ENCODE results near the gene ZBTB7B. TPM values are rescaled to one million over a fixed set of nuclear protein-coding genes. Genes with fewer than 3 reads are reported as not detected.

The ZBTB7B gene
- polyA plus RNA-seq, 2 of the 4 experiments (the other 2 are of a cell fraction), result 20.5 to 30.7 TPM

DNA sequence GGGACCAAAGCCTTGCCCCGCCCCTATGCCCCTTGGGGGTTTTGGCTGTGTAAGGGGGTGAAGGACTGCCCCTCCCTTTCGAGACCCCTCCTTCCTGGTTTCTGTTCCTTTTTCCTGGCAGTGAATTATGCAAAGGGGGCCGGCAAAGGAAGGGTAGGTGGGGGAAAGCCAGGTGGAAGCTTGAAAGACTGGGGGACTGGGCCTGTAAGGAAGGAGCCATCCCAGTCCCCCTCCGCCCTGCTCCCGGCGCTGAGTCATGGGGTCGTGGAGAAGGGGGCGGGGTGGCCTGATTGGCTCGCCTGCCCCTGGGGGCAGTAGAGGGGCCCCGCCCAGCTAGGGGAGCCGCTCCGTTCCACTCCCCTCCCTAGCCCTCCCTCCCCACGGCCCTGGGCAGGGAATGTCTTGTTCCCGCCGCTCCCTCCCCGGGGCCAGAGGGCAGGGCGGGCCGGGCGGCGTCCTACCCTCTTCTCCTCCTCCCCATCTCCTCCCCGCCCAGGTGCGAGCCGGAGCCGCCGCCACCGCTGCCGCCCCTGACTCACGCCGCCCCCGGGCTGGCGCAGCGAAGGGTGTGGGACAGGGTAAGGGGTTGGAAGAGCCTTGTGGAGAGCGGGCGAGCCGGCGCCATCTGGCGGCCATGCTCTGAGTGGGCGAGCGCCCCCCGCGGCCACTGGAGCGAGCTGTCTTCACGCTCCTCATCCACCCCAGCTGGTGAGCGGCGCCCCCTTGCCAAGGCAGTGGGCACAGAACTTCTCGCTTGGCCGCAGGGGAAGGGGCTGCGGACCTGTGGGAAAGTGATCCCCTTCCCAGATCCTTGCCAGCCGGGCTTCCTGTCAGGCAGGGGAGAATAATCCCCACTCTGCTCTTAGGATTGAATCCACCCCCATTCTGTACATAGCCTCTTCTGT is 14.7 kb downstream of the ZBTB7B start (continued):
- TF ChIP-seq, protein P1, sequence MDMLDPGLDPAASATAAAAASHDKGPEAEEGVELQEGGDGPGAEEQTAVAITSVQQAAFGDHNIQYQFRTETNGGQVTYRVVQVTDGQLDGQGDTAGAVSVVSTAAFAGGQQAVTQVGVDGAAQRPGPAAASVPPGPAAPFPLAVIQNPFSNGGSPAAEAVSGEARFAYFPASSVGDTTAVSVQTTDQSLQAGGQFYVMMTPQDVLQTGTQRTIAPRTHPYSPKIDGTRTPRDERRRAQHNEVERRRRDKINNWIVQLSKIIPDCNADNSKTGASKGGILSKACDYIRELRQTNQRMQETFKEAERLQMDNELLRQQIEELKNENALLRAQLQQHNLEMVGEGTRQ (IDR thresholded peaks at IDR 0.05), result no peak
- TF ChIP-seq, protein P2, sequence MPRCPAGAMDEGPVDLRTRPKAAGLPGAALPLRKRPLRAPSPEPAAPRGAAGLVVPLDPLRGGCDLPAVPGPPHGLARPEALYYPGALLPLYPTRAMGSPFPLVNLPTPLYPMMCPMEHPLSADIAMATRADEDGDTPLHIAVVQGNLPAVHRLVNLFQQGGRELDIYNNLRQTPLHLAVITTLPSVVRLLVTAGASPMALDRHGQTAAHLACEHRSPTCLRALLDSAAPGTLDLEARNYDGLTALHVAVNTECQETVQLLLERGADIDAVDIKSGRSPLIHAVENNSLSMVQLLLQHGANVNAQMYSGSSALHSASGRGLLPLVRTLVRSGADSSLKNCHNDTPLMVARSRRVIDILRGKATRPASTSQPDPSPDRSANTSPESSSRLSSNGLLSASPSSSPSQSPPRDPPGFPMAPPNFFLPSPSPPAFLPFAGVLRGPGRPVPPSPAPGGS (IDR thresholded peaks at IDR 0.05), result no peak
- TF ChIP-seq CHD4 (IDR thresholded peaks at IDR 0.05; ENCODE audit: borderline replicate concordance), result no peak
- TF ChIP-seq HEYL (CRISPR knock-in tag; IDR thresholded peaks at IDR 0.05), result no peak
- peak; percentile 99 for TF ChIP-seq SMC3 (IDR thresholded peaks at IDR 0.05)
- TF ChIP-seq, protein P3, sequence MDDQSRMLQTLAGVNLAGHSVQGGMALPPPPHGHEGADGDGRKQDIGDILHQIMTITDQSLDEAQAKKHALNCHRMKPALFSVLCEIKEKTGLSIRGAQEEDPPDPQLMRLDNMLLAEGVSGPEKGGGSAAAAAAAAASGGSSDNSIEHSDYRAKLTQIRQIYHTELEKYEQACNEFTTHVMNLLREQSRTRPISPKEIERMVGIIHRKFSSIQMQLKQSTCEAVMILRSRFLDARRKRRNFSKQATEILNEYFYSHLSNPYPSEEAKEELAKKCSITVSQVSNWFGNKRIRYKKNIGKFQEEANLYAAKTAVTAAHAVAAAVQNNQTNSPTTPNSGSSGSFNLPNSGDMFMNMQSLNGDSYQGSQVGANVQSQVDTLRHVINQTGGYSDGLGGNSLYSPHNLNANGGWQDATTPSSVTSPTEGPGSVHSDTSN (IDR thresholded peaks at IDR 0.05), result no peak; the same call in none of the 2 replicates
- TF ChIP-seq HOXB13 (CRISPR knock-in tag; IDR thresholded peaks at IDR 0.05; ENCODE audit: low read depth), result no peak
- no peak for TF ChIP-seq CBX2 (IDR thresholded peaks at IDR 0.05; ENCODE audit: borderline replicate concordance, low read depth)
- peak; percentile 16; the same call in 1 of the 2 replicates for TF ChIP-seq HOXB5 (CRISPR knock-in tag; IDR thresholded peaks at IDR 0.05)
- peak; percentile 11; the same call in 1 of the 2 replicates for TF ChIP-seq FOSL2 (IDR thresholded peaks at IDR 0.05)
- TF ChIP-seq FOSL2 (CRISPR knock-in tag; IDR thresholded peaks at IDR 0.05), result peak; percentile 89
- no peak for TF ChIP-seq BHLHE40 (IDR thresholded peaks at IDR 0.05; ENCODE audit: low read depth, low read length)
- peak; percentile 57 for TF ChIP-seq MAFK (IDR thresholded peaks at IDR 0.05; ENCODE audit: partially characterized antibody)
- TF ChIP-seq, protein P4, sequence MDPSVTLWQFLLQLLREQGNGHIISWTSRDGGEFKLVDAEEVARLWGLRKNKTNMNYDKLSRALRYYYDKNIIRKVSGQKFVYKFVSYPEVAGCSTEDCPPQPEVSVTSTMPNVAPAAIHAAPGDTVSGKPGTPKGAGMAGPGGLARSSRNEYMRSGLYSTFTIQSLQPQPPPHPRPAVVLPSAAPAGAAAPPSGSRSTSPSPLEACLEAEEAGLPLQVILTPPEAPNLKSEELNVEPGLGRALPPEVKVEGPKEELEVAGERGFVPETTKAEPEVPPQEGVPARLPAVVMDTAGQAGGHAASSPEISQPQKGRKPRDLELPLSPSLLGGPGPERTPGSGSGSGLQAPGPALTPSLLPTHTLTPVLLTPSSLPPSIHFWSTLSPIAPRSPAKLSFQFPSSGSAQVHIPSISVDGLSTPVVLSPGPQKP (IDR thresholded peaks at IDR 0.05; ENCODE audit: low read depth, low read length), result no peak
- peak; percentile 85 to 97 for TF ChIP-seq RAD21 (conservative IDR thresholded peaks at IDR 0.05 in 1 of 2, IDR thresholded peaks at IDR 0.05 in 1 of 2)
- TF ChIP-seq RCOR1 (IDR thresholded peaks at IDR 0.05; ENCODE audit: low read depth, low read length), result no peak
- TF ChIP-seq, protein P5, sequence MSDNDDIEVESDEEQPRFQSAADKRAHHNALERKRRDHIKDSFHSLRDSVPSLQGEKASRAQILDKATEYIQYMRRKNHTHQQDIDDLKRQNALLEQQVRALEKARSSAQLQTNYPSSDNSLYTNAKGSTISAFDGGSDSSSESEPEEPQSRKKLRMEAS (IDR thresholded peaks at IDR 0.05), result peak; percentile 94
- TF ChIP-seq, protein P6, sequence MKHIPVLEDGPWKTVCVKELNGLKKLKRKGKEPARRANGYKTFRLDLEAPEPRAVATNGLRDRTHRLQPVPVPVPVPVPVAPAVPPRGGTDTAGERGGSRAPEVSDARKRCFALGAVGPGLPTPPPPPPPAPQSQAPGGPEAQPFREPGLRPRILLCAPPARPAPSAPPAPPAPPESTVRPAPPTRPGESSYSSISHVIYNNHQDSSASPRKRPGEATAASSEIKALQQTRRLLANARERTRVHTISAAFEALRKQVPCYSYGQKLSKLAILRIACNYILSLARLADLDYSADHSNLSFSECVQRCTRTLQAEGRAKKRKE (CRISPR knock-in tag; IDR thresholded peaks at IDR 0.05; ENCODE audit: low read depth), result no peak
- no peak for TF ChIP-seq RARB (CRISPR knock-in tag; IDR thresholded peaks at IDR 0.05)
- TF ChIP-seq SREBF2 (IDR thresholded peaks at IDR 0.05), result no peak
- no peak for TF ChIP-seq ESRRA (IDR thresholded peaks at IDR 0.05; ENCODE audit: borderline replicate concordance, low read length)
- TF ChIP-seq JUN (IDR thresholded peaks at IDR 0.05), result peak; percentile 51 to 96; a peak in 3 of 5 replicates
- TF ChIP-seq ZNF302 (CRISPR knock-in tag; IDR thresholded peaks at IDR 0.05), result no peak
- TF ChIP-seq RNF2 (IDR thresholded peaks at IDR 0.05; ENCODE audit: borderline replicate concordance, low read depth), result no peak
- no peak for TF ChIP-seq RFX5 (IDR thresholded peaks at IDR 0.05)
- TF ChIP-seq, protein P7, sequence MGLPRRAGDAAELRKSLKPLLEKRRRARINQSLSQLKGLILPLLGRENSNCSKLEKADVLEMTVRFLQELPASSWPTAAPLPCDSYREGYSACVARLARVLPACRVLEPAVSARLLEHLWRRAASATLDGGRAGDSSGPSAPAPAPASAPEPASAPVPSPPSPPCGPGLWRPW (IDR thresholded peaks at IDR 0.05), result no peak
- TF ChIP-seq ZFP36 (IDR thresholded peaks at IDR 0.05; ENCODE audit: borderline replicate concordance, partially characterized antibody), result no peak
- TF ChIP-seq, protein P8, sequence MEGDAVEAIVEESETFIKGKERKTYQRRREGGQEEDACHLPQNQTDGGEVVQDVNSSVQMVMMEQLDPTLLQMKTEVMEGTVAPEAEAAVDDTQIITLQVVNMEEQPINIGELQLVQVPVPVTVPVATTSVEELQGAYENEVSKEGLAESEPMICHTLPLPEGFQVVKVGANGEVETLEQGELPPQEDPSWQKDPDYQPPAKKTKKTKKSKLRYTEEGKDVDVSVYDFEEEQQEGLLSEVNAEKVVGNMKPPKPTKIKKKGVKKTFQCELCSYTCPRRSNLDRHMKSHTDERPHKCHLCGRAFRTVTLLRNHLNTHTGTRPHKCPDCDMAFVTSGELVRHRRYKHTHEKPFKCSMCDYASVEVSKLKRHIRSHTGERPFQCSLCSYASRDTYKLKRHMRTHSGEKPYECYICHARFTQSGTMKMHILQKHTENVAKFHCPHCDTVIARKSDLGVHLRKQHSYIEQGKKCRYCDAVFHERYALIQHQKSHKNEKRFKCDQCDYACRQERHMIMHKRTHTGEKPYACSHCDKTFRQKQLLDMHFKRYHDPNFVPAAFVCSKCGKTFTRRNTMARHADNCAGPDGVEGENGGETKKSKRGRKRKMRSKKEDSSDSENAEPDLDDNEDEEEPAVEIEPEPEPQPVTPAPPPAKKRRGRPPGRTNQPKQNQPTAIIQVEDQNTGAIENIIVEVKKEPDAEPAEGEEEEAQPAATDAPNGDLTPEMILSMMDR (IDR thresholded peaks at IDR 0.05), result peak; percentile 100

Data from A549 (cell line).